Kidney tubule cell (primary cell): Measurements from ENCODE around the gene MIB1.
"Not testable (repeated sequence)": the region's sequence is repeated elsewhere in the genome, so short reads cannot be mapped to it uniquely, and the experiment has no call there.

Experiments used
- DNase-seq: peaks from one replicate; pipeline ENCODE4 v3.0.0-alpha.2; 2018; ENCODE audit warnings: low spot score

The MIB1 gene

DNA sequence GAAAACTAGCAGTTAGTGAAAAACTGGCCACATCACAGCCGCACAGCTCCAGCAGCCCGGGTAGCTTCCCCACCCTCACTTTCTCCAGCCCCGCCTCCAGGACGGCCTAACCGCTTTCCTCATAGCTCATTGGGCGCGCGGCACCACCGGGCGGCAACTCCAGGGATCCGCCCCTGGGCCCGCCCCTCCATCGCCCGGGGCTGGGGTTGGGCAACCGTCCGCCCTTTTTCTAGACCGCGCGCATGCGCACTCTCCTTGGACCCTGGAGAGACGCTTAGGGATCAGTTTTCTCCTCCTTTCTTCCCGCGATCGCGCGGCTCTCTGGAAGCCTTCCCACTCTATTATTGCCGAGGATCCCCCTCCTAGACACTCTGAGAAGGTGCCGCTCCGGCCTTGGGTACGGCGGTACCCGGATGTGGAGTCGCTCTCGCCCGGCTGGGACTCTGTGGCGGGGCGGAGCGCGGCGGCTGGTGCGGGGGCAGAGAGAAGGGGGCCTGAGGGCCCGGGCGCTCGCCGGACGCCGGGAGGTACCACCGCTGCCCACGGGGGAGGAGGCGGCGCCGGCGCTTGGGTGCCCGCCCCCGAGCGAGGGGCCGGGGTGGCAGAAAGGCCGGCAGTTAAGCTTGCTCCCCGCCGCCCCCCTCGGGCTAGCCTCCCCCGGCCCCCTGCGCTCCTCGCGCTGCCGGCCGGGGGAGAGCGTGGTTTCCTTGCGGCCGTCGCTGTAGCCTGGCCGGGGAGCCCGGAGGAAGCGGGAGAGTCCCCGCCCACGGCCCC is at the start of gene MIB1:
Gene MIB1, plus strand, starts transcription at position 255 of the 774 bp plus-strand sequence. CDS start 792 bp downstream, outside the sequence.
- peak; percentile 98 for DNase-seq

GRCh38 chr18:21693322-21693721 is 47.3 kb upstream of the MIB1 start:
- DNase-seq, result no peak

DNA sequence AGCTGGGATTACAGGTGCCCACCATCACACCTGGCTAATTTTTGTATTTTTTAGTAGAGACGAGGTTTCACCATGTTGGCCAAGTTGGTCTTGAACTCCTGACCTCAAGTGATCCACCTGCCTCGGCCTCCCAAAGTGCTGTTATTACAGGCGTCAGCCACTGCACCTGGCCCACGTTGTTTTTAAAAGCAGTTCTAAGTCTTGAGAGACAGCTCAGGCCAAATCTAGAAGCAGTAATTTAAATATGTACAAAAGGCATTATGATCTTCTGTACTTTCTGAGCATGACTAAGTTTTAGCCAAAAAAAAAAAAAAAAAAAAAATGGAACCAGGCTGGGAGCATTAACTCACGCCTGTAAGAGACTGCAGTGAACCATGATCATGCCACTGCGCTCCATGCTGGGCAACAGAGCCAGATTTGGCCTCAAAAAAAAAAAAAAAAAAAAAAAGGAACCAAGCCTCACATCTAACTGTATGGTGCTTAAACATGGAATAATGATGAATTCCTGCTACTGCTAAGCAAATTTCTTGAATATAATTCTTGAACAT is 40.0 kb upstream of the MIB1 start:
- DNase-seq, result no peak

DNA sequence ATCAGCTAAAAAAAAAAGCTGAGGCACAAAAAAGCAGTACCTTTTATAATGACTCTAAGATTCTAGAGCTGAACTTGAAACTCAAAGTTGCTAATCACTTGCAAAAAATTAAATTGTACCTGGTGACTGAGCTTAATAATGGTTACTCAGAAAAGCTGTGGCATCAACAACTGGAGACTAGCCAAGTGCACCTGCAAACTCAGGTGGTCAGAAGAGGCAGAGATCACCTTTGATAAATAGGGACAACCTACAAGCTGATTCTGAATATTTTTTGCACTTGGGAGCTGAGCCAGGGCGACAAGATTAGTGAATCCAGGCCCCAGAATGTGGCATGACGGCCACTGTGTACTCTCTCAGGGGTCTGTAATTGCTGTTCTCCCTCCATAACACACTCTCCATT is 39.0 kb upstream of the MIB1 start:
- no peak for DNase-seq

DNA sequence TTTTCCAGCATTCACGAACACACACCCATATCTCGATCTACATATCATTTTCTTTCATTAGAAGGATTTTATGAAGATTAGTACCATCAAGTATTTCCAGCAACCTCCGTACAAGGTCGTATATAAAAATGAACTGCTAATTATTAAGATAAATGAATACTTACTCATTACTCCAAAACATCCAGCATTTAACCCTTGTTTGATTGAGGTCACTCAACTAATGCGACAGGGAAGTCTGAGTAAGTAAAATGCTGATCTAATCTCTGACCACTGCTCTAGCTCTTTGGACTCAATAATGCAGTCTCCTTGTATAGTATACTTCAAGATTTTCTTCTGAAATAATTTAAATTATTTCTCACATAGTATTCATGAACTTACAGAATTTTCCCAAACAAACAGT is 38.0 kb upstream of the MIB1 start:
- DNase-seq, result no peak

- DNase-seq, result peak; percentile 33
Measured at GRCh38 chr18:21703241-21703820, 37.3 kb upstream of the MIB1 start.

- peak; percentile 94 for DNase-seq
Measured at GRCh38 chr18:21704603-21705364, 35.8 kb upstream of the MIB1 start, which contains the start of gene ABHD3. ABHD3 (minus strand) TSS chr18:21704774; CDS start chr18:21704665, 109 bp downstream.

DNA sequence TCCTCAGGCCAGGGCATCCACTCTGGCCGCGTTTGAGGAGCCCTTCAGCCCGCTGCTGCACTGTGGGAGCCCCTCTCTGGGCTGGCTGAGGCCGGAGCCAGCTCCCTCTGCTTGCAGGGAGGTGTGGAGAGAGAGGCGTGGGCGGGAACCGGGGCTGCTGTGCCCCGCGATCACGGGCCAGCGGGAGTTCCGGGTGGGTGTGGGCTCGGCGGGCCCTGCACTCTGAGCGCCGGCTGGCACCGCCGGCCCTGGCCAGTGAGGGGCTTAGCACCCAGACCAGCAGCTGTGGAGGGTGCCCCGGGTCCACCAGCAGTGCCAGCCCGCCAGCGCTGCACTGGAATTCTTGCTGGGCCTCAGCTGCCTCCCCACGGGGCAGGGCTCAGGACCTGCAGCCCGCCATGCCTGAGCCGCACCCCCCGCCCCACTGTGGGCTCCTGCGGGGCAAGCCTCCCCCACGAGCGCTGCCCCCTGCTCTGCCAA is 34.2 kb upstream of the MIB1 start:
- no peak for DNase-seq

DNA sequence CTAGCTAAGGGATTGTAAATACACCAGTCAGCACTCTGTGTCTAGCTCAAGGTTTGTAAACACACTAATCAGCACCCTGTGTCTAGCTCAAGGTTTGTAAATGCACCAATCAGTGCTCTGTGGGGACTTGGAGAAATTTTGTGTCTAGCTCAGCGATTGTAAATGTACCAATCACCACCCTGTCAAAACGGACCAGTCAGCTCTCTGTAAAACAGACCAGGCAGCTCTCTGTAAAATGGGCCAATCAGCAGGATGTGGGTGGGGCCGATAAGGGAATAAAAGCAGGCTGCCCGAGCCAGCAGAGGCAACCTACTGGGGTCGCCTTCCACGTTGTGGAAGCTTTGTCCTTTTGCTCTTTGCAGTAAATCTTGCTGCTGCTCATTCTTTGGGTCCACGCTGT is 33.5 kb upstream of the MIB1 start:
- not testable (repeated sequence) for DNase-seq

GRCh38 chr18:21714474-21714873 is 26.1 kb upstream of the MIB1 start:
- no peak for DNase-seq

DNA sequence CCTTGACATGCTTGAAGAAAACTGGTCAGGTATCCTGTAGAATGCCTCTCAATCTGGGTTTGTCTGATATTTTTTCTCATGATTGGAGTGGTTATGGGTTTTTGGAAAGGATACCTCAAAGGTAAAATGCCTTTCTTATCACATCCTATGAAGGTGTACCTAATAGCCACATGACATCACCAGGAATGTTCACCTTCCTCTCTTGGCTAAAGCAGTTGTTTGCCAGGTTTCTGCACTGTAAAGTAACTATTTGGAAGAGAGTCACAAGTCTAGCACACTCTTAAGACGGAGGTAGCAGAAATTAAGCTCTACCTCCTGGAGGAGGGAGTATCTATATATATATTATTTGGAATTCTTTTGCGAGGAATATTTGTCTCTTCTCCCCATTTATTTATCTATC is 17.9 kb upstream of the MIB1 start:
- DNase-seq, result no peak

GRCh38 chr18:21725201-21725600 is 15.4 kb upstream of the MIB1 start:
- DNase-seq, result no peak

- no peak for DNase-seq
Measured at GRCh38 chr18:21727702-21728101, 12.9 kb upstream of the MIB1 start.

GRCh38 chr18:21733011-21733410 is 7.6 kb upstream of the MIB1 start:
- DNase-seq, result no peak

DNA sequence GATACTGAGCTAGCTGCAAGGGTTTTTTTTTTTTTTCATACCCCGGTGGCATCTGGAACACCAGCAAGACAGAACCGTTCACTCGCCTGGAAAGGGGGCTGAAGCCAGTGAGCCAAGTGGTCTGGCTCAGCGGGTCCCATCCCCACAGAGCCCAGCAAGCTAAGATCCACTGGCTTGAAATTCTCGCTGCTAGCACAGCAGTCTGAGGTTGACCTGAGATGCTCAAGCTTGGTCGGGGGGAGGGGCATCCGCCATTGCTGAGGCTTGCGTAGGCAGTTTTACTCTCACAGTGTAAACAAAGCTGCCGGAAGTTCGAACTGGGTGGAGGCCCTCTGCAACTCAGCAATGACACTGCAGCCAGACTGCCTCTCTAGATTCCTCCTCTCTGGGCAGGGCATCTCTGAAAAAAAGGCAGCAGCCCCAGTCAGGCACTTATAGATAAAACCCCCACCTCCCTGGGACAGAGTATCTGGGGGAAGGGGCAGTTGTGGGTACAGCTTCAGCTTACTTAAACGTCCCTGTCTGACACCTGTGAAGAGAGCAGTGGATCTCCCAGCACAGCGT is 5.1 kb upstream of the MIB1 start:
- no peak for DNase-seq

- not testable (repeated sequence) for DNase-seq
Measured at GRCh38 chr18:21736926-21737325, 3.7 kb upstream of the MIB1 start.

- DNase-seq, result no peak
Measured at GRCh38 chr18:21739604-21740537, 721 bp upstream of the MIB1 start.

GRCh38 chr18:21741312-21741561 is 645 bp downstream of the MIB1 start:
- no peak for DNase-seq

GRCh38 chr18:21741562-21742314 is 1.1 kb downstream of the MIB1 start:
- DNase-seq, result no peak

- peak; percentile 31 for DNase-seq
Measured at GRCh38 chr18:21742315-21742687, 1.7 kb downstream of the MIB1 start.
